ENCODE results near the gene SRRM5. TPM values are rescaled to one million over a fixed set of nuclear protein-coding genes. Genes with fewer than 3 reads are reported as not detected.

Gene SRRM5
- polyA plus RNA-seq, 2 of the 4 experiments (the other 2 are of a cell fraction): 0.47 to 0.50 TPM

GRCh38 chr19:43562698-43563241 is 49.1 kb upstream of the SRRM5 start (continued):
- TF ChIP-seq, protein P1, sequence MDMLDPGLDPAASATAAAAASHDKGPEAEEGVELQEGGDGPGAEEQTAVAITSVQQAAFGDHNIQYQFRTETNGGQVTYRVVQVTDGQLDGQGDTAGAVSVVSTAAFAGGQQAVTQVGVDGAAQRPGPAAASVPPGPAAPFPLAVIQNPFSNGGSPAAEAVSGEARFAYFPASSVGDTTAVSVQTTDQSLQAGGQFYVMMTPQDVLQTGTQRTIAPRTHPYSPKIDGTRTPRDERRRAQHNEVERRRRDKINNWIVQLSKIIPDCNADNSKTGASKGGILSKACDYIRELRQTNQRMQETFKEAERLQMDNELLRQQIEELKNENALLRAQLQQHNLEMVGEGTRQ (IDR thresholded peaks at IDR 0.05): no peak
- TF ChIP-seq FOSB (CRISPR knock-in tag; IDR thresholded peaks at IDR 0.05) (no peak), RFX5 (IDR thresholded peaks at IDR 0.05) (no peak), BHLHE40 (IDR thresholded peaks at IDR 0.05; ENCODE audit: low read depth, low read length) (no peak), ZNF302 (CRISPR knock-in tag; IDR thresholded peaks at IDR 0.05) (no peak), CBX2 (IDR thresholded peaks at IDR 0.05; ENCODE audit: borderline replicate concordance, low read depth) (no peak)
- TF ChIP-seq, protein P2, sequence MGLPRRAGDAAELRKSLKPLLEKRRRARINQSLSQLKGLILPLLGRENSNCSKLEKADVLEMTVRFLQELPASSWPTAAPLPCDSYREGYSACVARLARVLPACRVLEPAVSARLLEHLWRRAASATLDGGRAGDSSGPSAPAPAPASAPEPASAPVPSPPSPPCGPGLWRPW (IDR thresholded peaks at IDR 0.05): no peak
- TF ChIP-seq, protein P3, sequence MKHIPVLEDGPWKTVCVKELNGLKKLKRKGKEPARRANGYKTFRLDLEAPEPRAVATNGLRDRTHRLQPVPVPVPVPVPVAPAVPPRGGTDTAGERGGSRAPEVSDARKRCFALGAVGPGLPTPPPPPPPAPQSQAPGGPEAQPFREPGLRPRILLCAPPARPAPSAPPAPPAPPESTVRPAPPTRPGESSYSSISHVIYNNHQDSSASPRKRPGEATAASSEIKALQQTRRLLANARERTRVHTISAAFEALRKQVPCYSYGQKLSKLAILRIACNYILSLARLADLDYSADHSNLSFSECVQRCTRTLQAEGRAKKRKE (CRISPR knock-in tag; IDR thresholded peaks at IDR 0.05; ENCODE audit: low read depth): no peak

- 72% methylated on average over 10 of the region's 10 CpGs for WGBS (ENCODE audit: missing lambda C conversion rate)
- TF ChIP-seq KDM1A (IDR thresholded peaks at IDR 0.05; ENCODE audit: low read depth) (0 out of 2 replicates have a peak, but pooled peaks have one; percentile 46), TP53 (CRISPR knock-in tag; IDR thresholded peaks at IDR 0.05) (no peak)
- no peaks in the 10 kb centered on the region for H3K9me3 ChIP-seq
- no peak overlapping the region for H3K27ac ChIP-seq
- DNase-seq (ENCODE audit: low read depth in 1 of 2, low spot score in 1 of 2) (no peak), ATAC-seq (no peak), FAIRE-seq (no peak)
- no peak overlapping the region for H3K4me3 ChIP-seq
- peaks cover 9% of the 10 kb centered on the region; the same call in 1 of the 3 replicates for H3K4me1 ChIP-seq
- ChIA-PET POLR2A (no interaction called here), CTCF (interaction anchor here (0.7 to 10.2 kb wide), 5 partner anchors 9 to 118 kb away, joined by 3 to 69 read pairs (median 5); partner anchors contain the start of gene PLAUR)
- no peak overlapping the region for H3K4me2 ChIP-seq
These were observed 48.0 kb upstream of the SRRM5 start for GRCh38 chr19:43563816-43564457.

- TF ChIP-seq, protein P4, sequence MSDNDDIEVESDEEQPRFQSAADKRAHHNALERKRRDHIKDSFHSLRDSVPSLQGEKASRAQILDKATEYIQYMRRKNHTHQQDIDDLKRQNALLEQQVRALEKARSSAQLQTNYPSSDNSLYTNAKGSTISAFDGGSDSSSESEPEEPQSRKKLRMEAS (IDR thresholded peaks at IDR 0.05): no peak
- TF ChIP-seq HOXB13 (CRISPR knock-in tag; IDR thresholded peaks at IDR 0.05; ENCODE audit: low read depth): no peak
- TF ChIP-seq CHD4 (IDR thresholded peaks at IDR 0.05; ENCODE audit: borderline replicate concordance): no peak
- no peak for TF ChIP-seq FOXS1 (CRISPR knock-in tag; IDR thresholded peaks at IDR 0.05)
- TF ChIP-seq BHLHE40 (IDR thresholded peaks at IDR 0.05; ENCODE audit: low read depth, low read length): no peak
- no peak for DNase-seq (ENCODE audit: low read depth in 1 of 2, low spot score in 1 of 2)
- H3K27ac ChIP-seq: no peak overlapping the region
- ChIA-PET CTCF (interaction anchor here (1.2 to 10.2 kb wide), 6 partner anchors 10 to 118 kb away, joined by 4 to 69 read pairs (median 5); partner anchors contain the start of genes IRGQ, XRCC1 and ZNF576), POLR2A (no interaction called here)
- H3K4me1 ChIP-seq: peaks cover 9% of the 10 kb centered on the region; the same call in 1 of the 3 replicates
- no peaks in the 10 kb centered on the region for H3K9me3 ChIP-seq
- WGBS (ENCODE audit: missing lambda C conversion rate): 93% methylated on average over 9 of the region's 9 CpGs
- no peak for FAIRE-seq
- H3K4me2 ChIP-seq: no peak overlapping the region
- no peak overlapping the region for H3K4me3 ChIP-seq
- ATAC-seq: no peak
These were observed 47.1 kb upstream of the SRRM5 start for GRCh38 chr19:43564800-43565199.

DNA sequence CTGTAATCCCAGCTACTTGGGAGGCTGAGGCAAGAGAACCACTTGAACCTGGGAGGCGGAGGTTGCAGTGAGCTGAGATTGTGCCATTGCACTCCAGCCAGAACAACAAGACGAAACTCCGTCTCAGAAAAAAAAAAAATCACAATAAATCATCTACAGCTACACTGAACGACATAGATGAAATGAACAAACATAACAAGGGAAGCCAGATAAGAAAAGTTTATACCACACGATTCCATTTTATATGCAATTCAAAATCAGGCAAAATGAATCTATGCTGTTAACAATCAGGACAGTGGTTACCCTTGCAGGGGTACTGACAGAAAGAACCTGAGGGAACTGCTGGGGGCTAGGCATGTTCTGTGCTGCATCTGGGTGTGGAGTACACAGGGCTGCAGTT is 42.2 kb upstream of the SRRM5 start:
- no peak overlapping the region for H3K4me3 ChIP-seq
- POLR2A ChIA-PET: no interaction called here
- FAIRE-seq: no peak
- WGBS (ENCODE audit: missing lambda C conversion rate): 91% methylated on average over 5 of the region's 5 CpGs
- DNase-seq (ENCODE audit: low read depth in 1 of 2, low spot score in 1 of 2): no peak
- H3K9me3 ChIP-seq: no peaks in the 10 kb centered on the region
- no peak overlapping the region for H3K4me2 ChIP-seq
- no peak overlapping the region for H3K27ac ChIP-seq
- TF ChIP-seq, protein P4 (IDR thresholded peaks at IDR 0.05): no peak
- no peak for TF ChIP-seq HOXB13 (CRISPR knock-in tag; IDR thresholded peaks at IDR 0.05; ENCODE audit: low read depth)
- TF ChIP-seq, protein P5, sequence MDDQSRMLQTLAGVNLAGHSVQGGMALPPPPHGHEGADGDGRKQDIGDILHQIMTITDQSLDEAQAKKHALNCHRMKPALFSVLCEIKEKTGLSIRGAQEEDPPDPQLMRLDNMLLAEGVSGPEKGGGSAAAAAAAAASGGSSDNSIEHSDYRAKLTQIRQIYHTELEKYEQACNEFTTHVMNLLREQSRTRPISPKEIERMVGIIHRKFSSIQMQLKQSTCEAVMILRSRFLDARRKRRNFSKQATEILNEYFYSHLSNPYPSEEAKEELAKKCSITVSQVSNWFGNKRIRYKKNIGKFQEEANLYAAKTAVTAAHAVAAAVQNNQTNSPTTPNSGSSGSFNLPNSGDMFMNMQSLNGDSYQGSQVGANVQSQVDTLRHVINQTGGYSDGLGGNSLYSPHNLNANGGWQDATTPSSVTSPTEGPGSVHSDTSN (IDR thresholded peaks at IDR 0.05): no peak
- peaks cover 5% of the 10 kb centered on the region; the same call in 1 of the 3 replicates for H3K4me1 ChIP-seq
- no peak for ATAC-seq
- CTCF ChIA-PET: interaction anchor here (0.6 to 10.2 kb wide), 6 partner anchors 14 to 266 kb away, joined by 3 to 69 read pairs (median 3); no protein-coding TSS in a partner anchor

Measured in A549 (cell line).